ENCODE measurements around the gene RALGPS1.

RALGPS1 gene

DNA sequence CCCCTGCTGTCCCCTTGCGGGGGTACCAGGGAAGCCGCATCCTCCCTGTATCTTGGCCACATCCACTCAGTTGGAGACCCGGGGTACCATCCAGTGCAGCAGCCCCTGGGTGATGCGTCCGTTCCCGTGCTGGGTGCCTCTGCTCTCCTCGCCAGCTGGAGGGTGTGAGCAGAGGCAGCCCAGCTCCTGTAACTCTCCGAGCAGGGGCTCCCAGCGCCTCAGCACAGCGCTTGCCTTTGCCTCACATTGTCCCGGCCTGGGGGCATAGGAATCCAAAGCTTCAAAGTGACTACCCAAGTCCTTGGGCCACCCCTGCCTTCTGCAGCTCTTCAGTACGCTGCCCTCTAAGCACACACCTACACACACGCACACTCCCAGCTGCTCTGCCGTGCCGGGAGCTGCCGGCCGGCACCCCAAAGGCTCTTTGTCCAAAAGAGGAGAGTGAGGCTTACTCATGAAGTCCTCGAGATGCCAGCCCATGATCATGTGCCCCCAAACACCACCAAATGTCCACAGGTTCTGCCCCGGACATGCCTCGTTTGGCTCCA is 207.1 kb downstream of the RALGPS1 start:
- no peak overlapping the region for H3K27ac ChIP-seq (ENCODE audit: low read depth, low read length)
- H3K4me2 ChIP-seq (ENCODE audit: low read length) = no peak overlapping the region
- no peaks in the 10 kb centered on the region for H3K79me2 ChIP-seq (ENCODE audit: control insufficient read depth, low read length)
- no peaks in the 10 kb centered on the region for H3K36me3 ChIP-seq (ENCODE audit: control insufficient read depth, low read length)
- H3K27me3 ChIP-seq (ENCODE audit: control insufficient read depth, low read length) = peaks cover 15% of the 10 kb centered on the region
- no peak overlapping the region for H3K4me3 ChIP-seq (ENCODE audit: low read length)
- H3K9me2 ChIP-seq (replicated peaks; ENCODE audit: control insufficient read depth, low read length) = no peaks in the 10 kb centered on the region
- H3F3A ChIP-seq (ENCODE audit: control insufficient read depth, insufficient read depth) = no peaks in the 10 kb centered on the region
- H3K9me3 ChIP-seq (ENCODE audit: control insufficient read depth, insufficient read depth, low read length) = no peaks in the 10 kb centered on the region
- no peak for TF ChIP-seq EZH2phosphoT487 (IDR thresholded peaks at IDR 0.05; ENCODE audit: borderline replicate concordance, low read length)
- TF ChIP-seq, protein P1, sequence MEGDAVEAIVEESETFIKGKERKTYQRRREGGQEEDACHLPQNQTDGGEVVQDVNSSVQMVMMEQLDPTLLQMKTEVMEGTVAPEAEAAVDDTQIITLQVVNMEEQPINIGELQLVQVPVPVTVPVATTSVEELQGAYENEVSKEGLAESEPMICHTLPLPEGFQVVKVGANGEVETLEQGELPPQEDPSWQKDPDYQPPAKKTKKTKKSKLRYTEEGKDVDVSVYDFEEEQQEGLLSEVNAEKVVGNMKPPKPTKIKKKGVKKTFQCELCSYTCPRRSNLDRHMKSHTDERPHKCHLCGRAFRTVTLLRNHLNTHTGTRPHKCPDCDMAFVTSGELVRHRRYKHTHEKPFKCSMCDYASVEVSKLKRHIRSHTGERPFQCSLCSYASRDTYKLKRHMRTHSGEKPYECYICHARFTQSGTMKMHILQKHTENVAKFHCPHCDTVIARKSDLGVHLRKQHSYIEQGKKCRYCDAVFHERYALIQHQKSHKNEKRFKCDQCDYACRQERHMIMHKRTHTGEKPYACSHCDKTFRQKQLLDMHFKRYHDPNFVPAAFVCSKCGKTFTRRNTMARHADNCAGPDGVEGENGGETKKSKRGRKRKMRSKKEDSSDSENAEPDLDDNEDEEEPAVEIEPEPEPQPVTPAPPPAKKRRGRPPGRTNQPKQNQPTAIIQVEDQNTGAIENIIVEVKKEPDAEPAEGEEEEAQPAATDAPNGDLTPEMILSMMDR (IDR thresholded peaks at IDR 0.05; ENCODE audit: low read depth, low read length, poor library complexity, severe bottlenecking) = no peak
- H3K4me1 ChIP-seq (ENCODE audit: control insufficient read depth, low read length) = peaks cover 24% of the 10 kb centered on the region
- H4K20me1 ChIP-seq (ENCODE audit: control insufficient read depth, insufficient read depth, low read depth, low read length) = 0 out of 2 replicates have a peak, but pooled peaks cover 5% of the 10 kb centered on the region

DNA sequence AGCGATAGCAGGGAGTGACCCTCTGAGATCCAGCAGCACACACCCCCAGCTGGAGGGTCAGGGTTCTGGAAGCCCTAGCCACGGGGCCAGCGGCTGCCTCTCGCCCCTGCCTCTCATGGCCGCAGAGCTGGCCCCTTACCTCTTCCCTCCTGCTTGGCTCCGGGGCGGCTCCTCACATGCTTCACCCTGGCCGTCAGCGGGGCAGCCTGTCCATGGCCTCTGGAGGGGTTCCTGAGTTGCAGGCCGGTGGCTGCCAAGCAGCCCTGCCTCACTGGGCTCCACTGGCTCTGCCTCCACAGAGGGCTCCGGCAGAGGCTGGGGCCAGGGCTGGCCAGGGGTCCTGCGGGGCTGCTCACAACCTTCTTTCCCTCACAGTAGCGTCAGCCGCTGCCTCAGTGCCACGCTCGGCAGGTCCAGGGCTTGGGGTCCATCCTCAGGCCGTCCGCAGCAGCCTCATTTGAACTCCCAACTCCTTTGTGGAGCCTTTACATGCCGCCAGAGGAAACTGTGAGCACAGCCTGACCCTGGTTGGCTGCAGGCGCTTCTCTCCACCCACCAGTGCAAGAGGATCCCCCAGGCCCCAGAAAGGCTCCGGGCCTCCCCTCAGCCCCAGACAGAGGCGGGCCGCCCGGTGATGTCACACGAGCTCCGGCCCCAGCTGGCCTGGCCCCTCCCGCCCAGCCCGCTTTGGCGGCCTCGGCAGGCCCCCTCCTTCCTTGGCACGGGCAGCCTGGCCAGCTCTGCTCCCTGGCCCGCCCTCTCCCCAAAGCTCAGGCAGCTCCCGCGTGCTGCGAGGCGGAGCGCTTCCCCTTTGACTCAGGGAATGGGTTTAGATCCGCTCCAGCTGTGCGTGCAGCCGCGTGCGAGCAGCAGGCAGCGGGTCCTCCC is 207.8 kb downstream of the RALGPS1 start, which contains the start of gene ANGPTL2:
ANGPTL2 (minus strand) TSS at position 460 of the 888 bp plus-strand sequence. CDS start 13,904 bp downstream, outside the sequence.
- Histone ChIP-seq H3K4me3 (ENCODE audit: low read length) (no peak within 1 kb of the TSS), H3F3A (ENCODE audit: control insufficient read depth, insufficient read depth) (no peaks in the 10 kb centered on the region), H3K9me2 (replicated peaks; ENCODE audit: control insufficient read depth, low read length) (no peaks in the 10 kb centered on the region), H3K36me3 (ENCODE audit: control insufficient read depth, low read length) (no peaks in the 10 kb centered on the region), H4K20me1 (ENCODE audit: control insufficient read depth, insufficient read depth, low read depth, low read length) (0 out of 2 replicates have a peak, but pooled peaks cover 5% of the 10 kb centered on the region), H3K9me3 (ENCODE audit: control insufficient read depth, insufficient read depth, low read length) (no peaks in the 10 kb centered on the region), H3K27me3 (ENCODE audit: control insufficient read depth, low read length) (peaks cover 16% of the 10 kb centered on the region), H3K27ac (ENCODE audit: low read depth, low read length) (no peak within 1 kb of the TSS), H3K4me1 (ENCODE audit: control insufficient read depth, low read length) (peaks cover 21% of the 10 kb centered on the region), H3K79me2 (ENCODE audit: control insufficient read depth, low read length) (no peaks in the 10 kb centered on the region), H3K4me2 (ENCODE audit: low read length) (peak within 1 kb of the TSS; percentile 46)
- no peak for TF ChIP-seq EZH2phosphoT487 (IDR thresholded peaks at IDR 0.05; ENCODE audit: borderline replicate concordance, low read length)
- TF ChIP-seq, protein P1 (IDR thresholded peaks at IDR 0.05; ENCODE audit: low read depth, low read length, poor library complexity, severe bottlenecking) = no peak

DNA sequence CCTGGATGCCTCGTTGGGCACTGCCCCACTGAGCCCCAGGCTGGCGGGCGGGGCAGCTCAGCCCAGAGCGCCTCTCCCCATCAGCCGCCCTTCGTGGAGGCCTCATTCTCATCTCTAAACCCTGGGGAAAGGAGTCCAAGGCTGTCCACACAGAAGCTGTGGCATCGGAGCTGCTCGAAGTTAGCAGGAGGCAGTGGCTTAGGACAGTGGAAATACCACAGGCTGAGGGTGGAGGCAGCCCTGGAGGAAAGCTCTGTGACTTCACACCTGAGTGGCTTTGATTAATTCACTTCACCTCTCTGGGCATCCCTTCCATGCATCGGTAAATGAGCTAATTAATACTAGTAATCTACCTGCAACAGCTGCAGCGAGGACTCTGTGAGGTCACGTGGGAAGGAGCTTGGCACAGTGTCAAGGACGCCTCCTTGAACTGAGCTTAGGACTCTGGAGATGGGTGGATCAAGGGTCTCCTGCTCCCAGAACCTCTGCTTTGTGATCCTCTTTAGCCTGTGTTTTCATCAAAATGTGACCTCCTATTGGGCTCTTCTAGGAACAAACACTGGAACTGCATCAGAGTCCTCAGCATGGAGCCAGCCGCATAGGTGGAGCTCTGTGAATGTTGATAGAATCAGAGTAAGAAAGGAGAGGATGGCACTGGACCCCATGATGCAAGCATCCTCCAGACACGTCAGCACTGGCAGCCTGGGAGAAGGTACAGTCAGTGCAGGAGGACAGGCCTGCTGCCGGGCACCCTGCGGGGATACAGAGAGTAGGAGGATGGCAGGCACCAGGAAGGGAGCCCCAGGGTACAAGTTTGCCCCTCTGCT is 208.7 kb downstream of the RALGPS1 start:
- 0 out of 2 replicates have a peak, but pooled peaks cover 5% of the 10 kb centered on the region for H4K20me1 ChIP-seq (ENCODE audit: control insufficient read depth, insufficient read depth, low read depth, low read length)
- H3K4me2 ChIP-seq (ENCODE audit: low read length) = peak overlapping the region; percentile 46
- no peak overlapping the region for H3K27ac ChIP-seq (ENCODE audit: low read depth, low read length)
- H3F3A ChIP-seq (ENCODE audit: control insufficient read depth, insufficient read depth) = no peaks in the 10 kb centered on the region
- no peaks in the 10 kb centered on the region for H3K9me3 ChIP-seq (ENCODE audit: control insufficient read depth, insufficient read depth, low read length)
- H3K27me3 ChIP-seq (ENCODE audit: control insufficient read depth, low read length) = peaks cover 16% of the 10 kb centered on the region
- no peaks in the 10 kb centered on the region for H3K79me2 ChIP-seq (ENCODE audit: control insufficient read depth, low read length)
- H3K9me2 ChIP-seq (replicated peaks; ENCODE audit: control insufficient read depth, low read length) = no peaks in the 10 kb centered on the region
- H3K4me1 ChIP-seq (ENCODE audit: control insufficient read depth, low read length) = peaks cover 21% of the 10 kb centered on the region
- H3K4me3 ChIP-seq (ENCODE audit: low read length) = no peak overlapping the region
- H3K36me3 ChIP-seq (ENCODE audit: control insufficient read depth, low read length) = no peaks in the 10 kb centered on the region
- TF ChIP-seq, protein P1 (IDR thresholded peaks at IDR 0.05; ENCODE audit: low read depth, low read length, poor library complexity, severe bottlenecking) = no peak
- TF ChIP-seq EZH2phosphoT487 (IDR thresholded peaks at IDR 0.05; ENCODE audit: borderline replicate concordance, low read length) = no peak

Measured in DOHH2 (cell line).